HG03432 (cell line): Measurements from ENCODE around the gene TRUB2.
"Not testable (repeated sequence)": the region's sequence is repeated elsewhere in the genome, so short reads cannot be mapped to it uniquely, and the experiment has no call there.

Experiments
- ATAC-seq: cut with Tn5 transposase; IDR thresholded peaks from one replicate; pipeline ENCODE4 v1.9.1; 2021; ENCODE audit warnings: mild to moderate bottlenecking, moderate library complexity; ENCODE audit not compliant: unreplicated experiment

Gene TRUB2

GRCh38 chr9:128298535-128299482 is 23.4 kb downstream of the TRUB2 start:
- no peak for ATAC-seq

- no peak for ATAC-seq
Observed at GRCh38 chr9:128297221-128297773, 24.9 kb downstream of the TRUB2 start.

DNA sequence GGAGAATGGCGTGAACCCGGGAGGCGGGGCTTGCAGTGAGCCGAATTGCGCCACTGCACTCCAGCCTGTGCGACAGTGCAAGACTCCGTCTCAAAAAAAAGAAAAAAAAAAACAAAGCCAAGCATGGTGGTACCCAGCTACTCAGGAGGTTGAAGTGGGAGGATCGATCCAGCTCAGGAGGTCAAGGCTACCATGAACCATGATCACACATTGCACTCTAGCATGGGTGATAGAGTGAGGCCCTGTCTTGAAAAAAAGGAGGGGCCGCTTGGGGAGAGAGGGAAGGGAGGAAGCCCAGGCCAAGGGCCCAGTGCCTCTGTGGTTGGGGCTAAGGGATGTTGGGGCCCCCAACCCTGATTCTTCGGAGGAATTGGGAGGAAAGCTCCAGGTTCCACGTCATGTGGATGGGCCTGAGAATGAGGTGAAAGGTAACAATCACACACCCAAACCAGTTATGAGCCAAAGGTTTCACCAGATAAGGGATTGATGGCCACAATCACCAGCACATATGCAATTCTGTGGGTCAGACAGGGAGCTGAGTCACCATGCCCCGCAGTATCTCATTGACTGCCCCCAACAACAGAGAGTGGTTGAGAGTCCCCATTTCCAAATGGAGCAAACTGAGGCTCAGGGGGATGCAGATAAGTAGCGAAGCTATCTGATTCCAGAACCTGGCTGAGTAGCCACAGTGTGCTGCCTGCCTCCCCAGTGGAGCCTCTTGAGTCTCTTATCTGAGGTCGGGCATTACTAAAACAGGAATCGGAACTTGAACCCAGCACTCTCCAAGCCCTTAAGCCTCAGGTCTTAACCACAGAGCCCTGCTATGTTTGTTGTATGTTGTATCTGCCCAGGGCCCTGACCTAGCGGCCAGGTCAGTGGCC is 25.7 kb downstream of the TRUB2 start:
- no peak for ATAC-seq

- ATAC-seq, result no peak
Observed at GRCh38 chr9:128294142-128294541, 28.1 kb downstream of the TRUB2 start.

GRCh38 chr9:128293091-128293490 is 29.2 kb downstream of the TRUB2 start:
- ATAC-seq, result no peak

GRCh38 chr9:128292009-128292408 is 30.2 kb downstream of the TRUB2 start:
- no peak for ATAC-seq

GRCh38 chr9:128288273-128289004 is 33.8 kb downstream of the TRUB2 start:
- ATAC-seq, result no peak

DNA sequence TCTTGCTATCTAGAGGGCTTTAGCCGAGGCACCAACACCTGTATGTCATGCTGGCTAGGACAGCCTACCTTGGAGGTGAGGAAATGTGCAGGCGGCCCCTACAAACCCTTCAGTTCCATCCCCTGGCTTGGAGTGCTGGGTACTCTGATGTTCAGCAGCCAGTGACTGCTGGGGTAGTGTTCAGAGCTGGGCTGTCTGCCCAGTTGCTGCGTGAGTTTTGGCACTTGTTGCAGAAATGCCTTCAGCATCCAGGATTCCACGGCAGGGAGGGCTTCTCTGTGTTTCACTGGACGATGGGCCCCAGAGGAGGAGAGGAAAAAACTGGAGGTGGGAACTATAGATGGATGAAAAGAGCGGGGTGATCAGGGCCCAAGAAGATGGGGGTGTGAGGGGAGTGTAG is 35.8 kb downstream of the TRUB2 start:
- ATAC-seq, result no peak

- no peak for ATAC-seq
Observed at GRCh38 chr9:128285033-128285784, 37.0 kb downstream of the TRUB2 start.

GRCh38 chr9:128282500-128282899 is 39.7 kb downstream of the TRUB2 start:
- ATAC-seq, result no peak

- no peak for ATAC-seq
Observed at GRCh38 chr9:128280084-128280622, 42.1 kb downstream of the TRUB2 start.

DNA sequence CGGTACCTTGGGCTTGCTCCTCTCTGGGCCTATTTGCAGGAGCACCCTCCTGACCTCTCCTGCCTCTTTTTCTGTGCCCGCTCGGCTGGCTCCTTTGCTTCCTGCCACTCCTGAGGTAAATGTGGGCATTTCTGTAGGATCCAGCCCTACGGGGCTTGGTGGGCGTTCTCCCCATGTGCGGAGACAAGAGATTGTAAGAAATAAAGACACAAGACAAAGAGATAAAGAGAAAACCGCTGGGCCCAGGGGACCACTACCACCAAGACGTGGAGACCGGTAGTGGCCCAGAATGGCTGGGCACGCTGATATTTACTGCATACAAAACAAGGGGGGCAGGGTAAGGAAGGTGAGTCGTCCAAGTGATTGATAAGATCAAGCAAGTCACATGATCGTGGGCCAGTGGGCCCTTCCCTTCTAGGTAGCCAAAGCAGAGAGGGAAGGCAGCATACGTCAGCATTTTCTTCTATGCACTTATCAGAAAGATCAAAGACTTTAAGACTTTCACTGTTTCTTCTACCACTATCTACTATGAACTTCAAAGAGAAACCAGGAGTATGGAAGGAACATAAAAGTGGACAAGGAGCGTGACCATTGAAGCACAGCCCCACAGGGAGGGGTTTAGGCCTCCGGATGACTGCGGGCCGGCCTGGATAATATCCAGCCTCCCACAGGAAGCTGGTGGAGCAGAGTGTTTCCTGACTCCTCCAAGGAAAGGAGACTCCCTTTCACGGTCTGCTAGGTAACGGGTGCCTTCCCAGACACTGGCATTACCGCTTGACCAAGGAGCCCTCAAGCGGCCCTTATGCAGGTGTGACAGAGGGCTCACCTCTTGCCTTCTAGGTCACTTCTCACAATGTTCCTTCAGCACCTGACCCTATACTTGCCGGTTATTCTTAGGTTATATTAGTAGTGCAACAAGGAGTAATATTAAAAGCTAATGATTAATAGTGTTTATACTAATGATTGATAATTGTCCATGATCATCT is 42.9 kb downstream of the TRUB2 start:
- not testable (repeated sequence) for ATAC-seq

GRCh38 chr9:128276574-128277270 is 45.5 kb downstream of the TRUB2 start:
- no peak for ATAC-seq

DNA sequence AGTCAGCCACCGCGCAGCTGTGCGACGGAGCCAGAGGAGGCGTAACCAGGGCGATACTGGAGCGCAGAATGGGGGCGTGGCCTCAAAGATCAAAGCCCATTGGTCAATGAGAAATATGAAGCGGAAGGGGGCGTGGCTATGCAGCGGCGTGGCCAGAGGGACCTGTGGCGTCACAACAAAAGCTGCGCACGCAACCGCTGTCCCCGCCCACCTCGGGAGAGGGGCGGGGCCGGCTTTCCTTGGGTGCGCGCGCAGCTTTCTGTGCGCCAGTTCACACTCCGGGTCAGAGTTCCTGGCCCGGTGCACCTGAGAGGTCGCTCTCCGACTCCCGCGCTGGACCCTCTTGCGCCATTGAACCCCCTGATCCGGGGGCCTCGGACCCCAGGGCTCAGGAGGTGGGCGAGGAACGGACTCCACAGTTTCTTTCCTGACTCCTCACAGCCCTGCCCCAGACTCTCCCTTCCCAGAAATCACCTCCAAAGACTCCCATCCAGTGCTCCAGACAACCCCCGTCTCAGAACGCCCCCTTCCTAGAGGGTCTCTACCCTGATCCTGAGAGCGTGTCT is 46.2 kb downstream of the TRUB2 start, which contains the start of gene SWI5:
Gene SWI5, plus strand, starts transcription at position 269 of the 566 bp plus-strand sequence.
- peak; percentile 96 for ATAC-seq

DNA sequence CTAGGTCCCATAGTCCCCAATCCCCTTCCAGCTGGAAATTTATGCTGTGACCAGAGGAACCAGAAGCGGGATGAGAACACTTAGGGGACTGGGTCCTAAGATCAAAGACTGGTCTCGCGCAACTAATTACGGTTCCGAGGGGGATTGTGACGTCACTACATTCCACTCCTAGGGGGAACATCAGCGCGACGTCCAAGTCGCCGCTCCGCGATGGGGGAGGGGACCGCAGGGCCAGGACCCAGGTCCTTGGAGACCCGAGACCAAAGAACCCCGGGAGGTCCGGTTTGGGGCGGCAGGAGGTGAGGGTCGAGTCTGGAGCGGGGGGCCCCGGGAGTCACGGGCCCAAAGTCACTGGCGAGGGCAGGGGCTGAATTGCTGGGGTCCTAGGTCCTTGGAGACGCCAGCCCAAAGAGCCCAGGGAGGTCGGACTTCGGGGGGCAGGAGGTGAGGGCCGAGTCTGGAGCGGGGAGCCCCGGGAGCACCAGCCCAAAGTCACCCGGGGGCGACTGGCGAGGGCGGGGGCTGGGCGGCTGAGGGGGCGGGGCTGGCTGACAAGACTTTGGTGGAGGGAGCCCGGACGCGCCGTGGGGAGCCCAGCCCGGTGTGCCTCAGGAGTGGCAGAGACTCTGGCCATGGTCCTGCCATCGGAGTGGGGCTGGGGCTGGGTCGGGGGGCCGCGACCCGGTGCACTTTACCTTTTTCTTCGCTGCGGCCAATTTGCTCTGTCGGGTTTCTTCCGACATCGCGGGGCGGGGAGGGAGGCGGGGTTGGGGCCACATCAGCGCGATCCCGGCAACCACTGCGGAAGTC is 46.8 kb downstream of the TRUB2 start, which contains the start of gene GOLGA2:
Gene GOLGA2, minus strand, starts transcription at position 810 of the 810 bp plus-strand sequence. Its CDS starts 31 bp downstream, at position 779.
- peak; percentile 61 for ATAC-seq

DNA sequence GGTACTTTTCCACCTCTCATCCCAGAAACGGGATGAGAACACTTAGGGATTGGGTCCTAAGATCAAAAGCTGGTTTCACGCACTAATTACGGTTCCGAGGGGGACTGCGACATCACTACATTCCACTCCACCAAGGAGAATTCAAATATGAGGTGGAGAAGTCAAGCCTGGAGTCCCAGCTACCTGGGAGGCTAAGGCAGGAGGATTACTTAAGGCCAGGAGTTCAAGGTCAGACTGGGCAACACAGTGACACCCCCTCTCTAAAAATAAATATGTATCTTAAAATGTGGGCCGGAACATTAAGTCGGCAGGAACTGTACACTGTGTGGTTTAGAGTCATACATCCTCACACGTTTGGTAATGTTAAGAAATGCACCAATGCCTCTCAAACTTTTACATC is 48.0 kb downstream of the TRUB2 start:
- no peak for ATAC-seq
